ENCODE data around the gene KLHL25. TPM values are rescaled to one million over a fixed set of nuclear protein-coding genes. Genes with fewer than 3 reads are reported as not detected.
A peak's percentile ranks its signal among the peaks of the same experiment; 100 is the strongest.

Gene KLHL25
- polyA plus RNA-seq, 1 donor from 2014 or later = 38.9 TPM

DNA sequence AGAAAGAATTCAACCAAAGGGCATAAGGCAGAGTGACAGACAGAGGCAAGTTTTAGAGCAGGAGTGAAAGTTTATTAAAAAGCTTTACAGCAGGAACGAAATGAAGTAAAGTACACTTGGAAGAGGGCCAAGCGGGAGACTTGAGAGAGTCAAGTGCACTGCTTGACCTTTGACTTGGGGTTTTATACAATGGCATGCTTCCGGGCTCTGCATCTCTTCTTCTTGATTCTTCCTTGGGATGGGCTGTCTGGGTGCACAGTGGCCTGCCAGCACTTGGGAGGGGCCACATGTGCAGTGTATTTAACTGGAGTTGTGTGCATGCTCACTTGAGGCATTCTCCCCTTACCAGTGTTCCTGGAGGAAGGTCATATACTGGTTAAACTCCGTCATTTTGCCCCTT is 30.4 kb upstream of the KLHL25 start:
- no peaks in the 10 kb centered on the region for H3K36me3 ChIP-seq (ENCODE audit: insufficient read depth, low read length)
- no peak overlapping the region for H3K27ac ChIP-seq (ENCODE audit: low read length)
- TF ChIP-seq MXI1 (conservative IDR thresholded peaks at IDR 0.05; ENCODE audit: poor library complexity, severe bottlenecking) (no peak), RAD21 (conservative IDR thresholded peaks at IDR 0.05) (no peak), EZH2 (IDR thresholded peaks at IDR 0.05; ENCODE audit: borderline replicate concordance, insufficient read depth, low read length, poor library complexity, severe bottlenecking) (no peak), SMC3 (conservative IDR thresholded peaks at IDR 0.05; ENCODE audit: poor library complexity) (no peak), EP300 (conservative IDR thresholded peaks at IDR 0.05; ENCODE audit: poor library complexity, severe bottlenecking) (no peak)
- TF ChIP-seq, protein P1, sequence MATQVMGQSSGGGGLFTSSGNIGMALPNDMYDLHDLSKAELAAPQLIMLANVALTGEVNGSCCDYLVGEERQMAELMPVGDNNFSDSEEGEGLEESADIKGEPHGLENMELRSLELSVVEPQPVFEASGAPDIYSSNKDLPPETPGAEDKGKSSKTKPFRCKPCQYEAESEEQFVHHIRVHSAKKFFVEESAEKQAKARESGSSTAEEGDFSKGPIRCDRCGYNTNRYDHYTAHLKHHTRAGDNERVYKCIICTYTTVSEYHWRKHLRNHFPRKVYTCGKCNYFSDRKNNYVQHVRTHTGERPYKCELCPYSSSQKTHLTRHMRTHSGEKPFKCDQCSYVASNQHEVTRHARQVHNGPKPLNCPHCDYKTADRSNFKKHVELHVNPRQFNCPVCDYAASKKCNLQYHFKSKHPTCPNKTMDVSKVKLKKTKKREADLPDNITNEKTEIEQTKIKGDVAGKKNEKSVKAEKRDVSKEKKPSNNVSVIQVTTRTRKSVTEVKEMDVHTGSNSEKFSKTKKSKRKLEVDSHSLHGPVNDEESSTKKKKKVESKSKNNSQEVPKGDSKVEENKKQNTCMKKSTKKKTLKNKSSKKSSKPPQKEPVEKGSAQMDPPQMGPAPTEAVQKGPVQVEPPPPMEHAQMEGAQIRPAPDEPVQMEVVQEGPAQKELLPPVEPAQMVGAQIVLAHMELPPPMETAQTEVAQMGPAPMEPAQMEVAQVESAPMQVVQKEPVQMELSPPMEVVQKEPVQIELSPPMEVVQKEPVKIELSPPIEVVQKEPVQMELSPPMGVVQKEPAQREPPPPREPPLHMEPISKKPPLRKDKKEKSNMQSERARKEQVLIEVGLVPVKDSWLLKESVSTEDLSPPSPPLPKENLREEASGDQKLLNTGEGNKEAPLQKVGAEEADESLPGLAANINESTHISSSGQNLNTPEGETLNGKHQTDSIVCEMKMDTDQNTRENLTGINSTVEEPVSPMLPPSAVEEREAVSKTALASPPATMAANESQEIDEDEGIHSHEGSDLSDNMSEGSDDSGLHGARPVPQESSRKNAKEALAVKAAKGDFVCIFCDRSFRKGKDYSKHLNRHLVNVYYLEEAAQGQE (IDR thresholded peaks at IDR 0.05; ENCODE audit: borderline replicate concordance) = no peak
- H3F3A ChIP-seq (ENCODE audit: insufficient read depth, low read length, poor library complexity, severe bottlenecking) = no peaks in the 10 kb centered on the region
- no peak overlapping the region for H2AFZ ChIP-seq (ENCODE audit: low read depth, low read length)
- H4K20me1 ChIP-seq (ENCODE audit: insufficient read depth) = no peaks in the 10 kb centered on the region
- H3K9me3 ChIP-seq (ENCODE audit: low read length) = no peaks in the 10 kb centered on the region
- no peak overlapping the region for H3K4me2 ChIP-seq (ENCODE audit: low read length)
- H3K79me2 ChIP-seq (replicated peaks; ENCODE audit: insufficient read depth, low read length) = no peaks in the 10 kb centered on the region
- no peak overlapping the region for H3K4me3 ChIP-seq (ENCODE audit: low read length)
- no peak overlapping the region for H3K9ac ChIP-seq (ENCODE audit: low read length)
- no peaks in the 10 kb centered on the region for H3K27me3 ChIP-seq (ENCODE audit: insufficient read depth, low read depth, low read length)
- H3K9me2 ChIP-seq (ENCODE audit: insufficient read depth, low read length) = no peaks in the 10 kb centered on the region

GRCh38 chr15:85821545-85821944 is 26.8 kb upstream of the KLHL25 start:
- no peaks in the 10 kb centered on the region for H3F3A ChIP-seq (ENCODE audit: insufficient read depth, low read length, poor library complexity, severe bottlenecking)
- H3K9me2 ChIP-seq (ENCODE audit: insufficient read depth, low read length) = no peaks in the 10 kb centered on the region
- no peaks in the 10 kb centered on the region for H3K9me3 ChIP-seq (ENCODE audit: low read length)

DNA sequence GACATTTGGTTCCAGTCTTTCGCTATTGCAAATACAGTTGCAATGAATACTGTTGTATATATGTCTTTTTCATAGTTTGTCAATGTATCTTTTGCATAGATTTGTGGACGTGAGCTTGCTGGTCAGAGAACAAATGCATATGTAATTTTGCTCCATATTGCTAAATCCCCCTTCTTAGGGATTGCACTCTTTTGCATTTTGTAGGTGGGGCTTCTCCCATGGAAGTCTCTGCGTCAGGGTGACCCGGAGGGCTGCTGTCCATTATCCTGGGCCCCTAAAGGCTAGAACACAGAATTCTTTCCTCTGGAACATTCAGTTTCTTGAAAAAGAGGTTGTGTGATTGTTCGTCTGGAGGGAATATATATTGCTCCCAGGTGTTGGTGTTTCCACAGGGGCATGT is 25.2 kb upstream of the KLHL25 start:
- no peak overlapping the region for H3K4me3 ChIP-seq (ENCODE audit: low read length)
- no peaks in the 10 kb centered on the region for H4K20me1 ChIP-seq (ENCODE audit: insufficient read depth)
- no peaks in the 10 kb centered on the region for H3K79me2 ChIP-seq (replicated peaks; ENCODE audit: insufficient read depth, low read length)
- TF ChIP-seq TAF1 (IDR thresholded peaks at IDR 0.05; ENCODE audit: low read depth) = no peak
- TF ChIP-seq MXI1 (conservative IDR thresholded peaks at IDR 0.05; ENCODE audit: poor library complexity, severe bottlenecking) = no peak
- TF ChIP-seq EZH2 (IDR thresholded peaks at IDR 0.05; ENCODE audit: borderline replicate concordance, insufficient read depth, low read length, poor library complexity, severe bottlenecking) = no peak
- TF ChIP-seq, protein P1 (IDR thresholded peaks at IDR 0.05; ENCODE audit: borderline replicate concordance) = no peak
- no peak for TF ChIP-seq POLR2AphosphoS5 (IDR thresholded peaks at IDR 0.05)
- no peak for TF ChIP-seq EP300 (conservative IDR thresholded peaks at IDR 0.05; ENCODE audit: poor library complexity, severe bottlenecking)
- H3F3A ChIP-seq (ENCODE audit: insufficient read depth, low read length, poor library complexity, severe bottlenecking) = no peaks in the 10 kb centered on the region
- no peak overlapping the region for H3K27ac ChIP-seq (ENCODE audit: low read length)
- H3K4me2 ChIP-seq (ENCODE audit: low read length) = no peak overlapping the region
- H3K9ac ChIP-seq (ENCODE audit: low read length) = no peak overlapping the region
- no peaks in the 10 kb centered on the region for H3K9me2 ChIP-seq (ENCODE audit: insufficient read depth, low read length)
- H3K36me3 ChIP-seq (ENCODE audit: insufficient read depth, low read length) = no peaks in the 10 kb centered on the region
- no peaks in the 10 kb centered on the region for H3K9me3 ChIP-seq (ENCODE audit: low read length)
- no peaks in the 10 kb centered on the region for H3K27me3 ChIP-seq (ENCODE audit: insufficient read depth, low read depth, low read length)
- H2AFZ ChIP-seq (ENCODE audit: low read depth, low read length) = no peak overlapping the region

More at GRCh38 chr15:85821545-85821944, 26.8 kb upstream of the KLHL25 start:
- H3K27ac ChIP-seq (ENCODE audit: low read length) = peak overlapping the region; percentile 47
- H2AFZ ChIP-seq (ENCODE audit: low read depth, low read length) = no peak overlapping the region
- H3K27me3 ChIP-seq (ENCODE audit: insufficient read depth, low read depth, low read length) = no peaks in the 10 kb centered on the region
- no peak for TF ChIP-seq TAF1 (IDR thresholded peaks at IDR 0.05; ENCODE audit: low read depth)
- peak; percentile 18 for TF ChIP-seq POLR2AphosphoS5 (IDR thresholded peaks at IDR 0.05)
- H4K20me1 ChIP-seq (ENCODE audit: insufficient read depth) = no peaks in the 10 kb centered on the region
- H3K79me2 ChIP-seq (replicated peaks; ENCODE audit: insufficient read depth, low read length) = no peaks in the 10 kb centered on the region
- H3K4me3 ChIP-seq (ENCODE audit: low read length) = no peak overlapping the region
- H3K9ac ChIP-seq (ENCODE audit: low read length) = no peak overlapping the region
- no peak overlapping the region for H3K4me2 ChIP-seq (ENCODE audit: low read length)
- H3K36me3 ChIP-seq (ENCODE audit: insufficient read depth, low read length) = no peaks in the 10 kb centered on the region

Measured in neural cell (in vitro differentiated cells).